ENCODE data around the gene GLP1R. TPM values are rescaled to one million over a fixed set of nuclear protein-coding genes. Genes with fewer than 3 reads are reported as not detected.
A peak's percentile ranks its signal among the peaks of the same experiment; 100 is the strongest.

The GLP1R gene
- total RNA-seq, 1 donor from 2014 or later = 4.3 TPM

DNA sequence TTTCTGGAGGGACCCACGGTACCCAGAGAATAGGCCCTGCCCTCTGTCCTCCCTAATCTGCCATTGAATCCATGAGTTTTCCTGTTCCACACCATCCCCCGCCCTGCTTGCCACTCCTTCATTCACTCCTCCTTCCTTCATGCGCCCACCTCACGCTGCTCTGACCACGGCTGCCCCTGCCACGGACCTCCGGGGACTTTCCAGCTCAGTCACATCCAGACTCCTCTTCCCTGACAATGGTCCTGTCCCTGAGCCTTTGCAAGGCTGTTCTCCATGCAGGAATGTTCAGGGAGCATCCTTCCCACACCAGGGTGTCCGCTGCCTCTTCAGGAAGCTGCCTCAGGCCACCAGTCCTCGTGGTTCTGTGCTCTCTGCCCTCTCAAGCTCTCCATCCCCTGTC, 25.9 kb downstream of the GLP1R start:
- Mint-ChIP-seq H3K4me1 (ENCODE audit: unreplicated experiment) (peaks cover 5% of the 10 kb centered on the region), H3K9me3 (no peaks in the 10 kb centered on the region), H3K27ac (no peak overlapping the region), H3K4me3 (no peak overlapping the region), H3K27me3 (peaks cover 2% of the 10 kb centered on the region), H3K36me3 (no peaks in the 10 kb centered on the region)
- no peak for DNase-seq (ENCODE audit: extremely low spot score, unreplicated experiment)
- TF ChIP-seq, protein P1, sequence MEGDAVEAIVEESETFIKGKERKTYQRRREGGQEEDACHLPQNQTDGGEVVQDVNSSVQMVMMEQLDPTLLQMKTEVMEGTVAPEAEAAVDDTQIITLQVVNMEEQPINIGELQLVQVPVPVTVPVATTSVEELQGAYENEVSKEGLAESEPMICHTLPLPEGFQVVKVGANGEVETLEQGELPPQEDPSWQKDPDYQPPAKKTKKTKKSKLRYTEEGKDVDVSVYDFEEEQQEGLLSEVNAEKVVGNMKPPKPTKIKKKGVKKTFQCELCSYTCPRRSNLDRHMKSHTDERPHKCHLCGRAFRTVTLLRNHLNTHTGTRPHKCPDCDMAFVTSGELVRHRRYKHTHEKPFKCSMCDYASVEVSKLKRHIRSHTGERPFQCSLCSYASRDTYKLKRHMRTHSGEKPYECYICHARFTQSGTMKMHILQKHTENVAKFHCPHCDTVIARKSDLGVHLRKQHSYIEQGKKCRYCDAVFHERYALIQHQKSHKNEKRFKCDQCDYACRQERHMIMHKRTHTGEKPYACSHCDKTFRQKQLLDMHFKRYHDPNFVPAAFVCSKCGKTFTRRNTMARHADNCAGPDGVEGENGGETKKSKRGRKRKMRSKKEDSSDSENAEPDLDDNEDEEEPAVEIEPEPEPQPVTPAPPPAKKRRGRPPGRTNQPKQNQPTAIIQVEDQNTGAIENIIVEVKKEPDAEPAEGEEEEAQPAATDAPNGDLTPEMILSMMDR (conservative IDR thresholded peaks at IDR 0.05) = no peak

DNA sequence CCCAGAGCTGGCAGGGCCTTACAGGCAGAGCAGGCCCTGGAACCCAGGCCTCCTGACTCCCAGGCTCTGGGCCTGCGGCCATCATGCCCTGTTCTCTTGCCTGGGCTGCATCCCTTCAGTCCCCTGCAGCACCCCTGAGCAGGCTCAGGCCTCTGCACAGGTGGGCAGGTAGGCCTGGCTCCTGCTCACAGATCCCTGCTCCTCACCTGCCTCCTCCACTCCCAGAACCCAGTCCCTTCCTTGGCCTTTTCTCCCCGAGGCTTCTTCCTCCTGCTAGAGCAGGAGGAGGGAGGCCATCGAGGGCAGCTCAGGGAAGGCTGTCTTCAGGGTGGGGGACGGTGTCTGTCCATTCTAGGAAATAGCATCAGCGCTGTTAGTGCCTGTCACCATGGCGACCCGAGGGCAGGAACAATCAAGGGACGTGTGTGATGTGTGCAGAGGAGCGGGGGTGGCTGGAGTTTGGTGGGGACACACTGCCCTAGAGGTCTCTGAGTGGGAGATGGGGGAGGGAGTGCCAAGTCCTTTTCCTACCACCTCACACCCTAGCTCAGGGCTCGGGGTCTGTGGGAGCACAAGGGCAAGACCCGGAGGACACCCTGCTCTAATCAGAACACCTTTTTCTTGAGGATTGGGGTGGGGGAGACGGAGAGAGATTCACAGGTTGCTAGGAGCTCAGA, 26.6 kb downstream of the GLP1R start:
- Mint-ChIP-seq H3K4me1 (ENCODE audit: unreplicated experiment) (peaks cover 5% of the 10 kb centered on the region), H3K36me3 (no peaks in the 10 kb centered on the region), H3K27ac (no peak overlapping the region), H3K9me3 (no peaks in the 10 kb centered on the region), H3K4me3 (no peak overlapping the region), H3K27me3 (no peaks in the 10 kb centered on the region)
- TF ChIP-seq, protein P1 (conservative IDR thresholded peaks at IDR 0.05) = no peak
- no peak for DNase-seq (ENCODE audit: extremely low spot score, unreplicated experiment)

DNA sequence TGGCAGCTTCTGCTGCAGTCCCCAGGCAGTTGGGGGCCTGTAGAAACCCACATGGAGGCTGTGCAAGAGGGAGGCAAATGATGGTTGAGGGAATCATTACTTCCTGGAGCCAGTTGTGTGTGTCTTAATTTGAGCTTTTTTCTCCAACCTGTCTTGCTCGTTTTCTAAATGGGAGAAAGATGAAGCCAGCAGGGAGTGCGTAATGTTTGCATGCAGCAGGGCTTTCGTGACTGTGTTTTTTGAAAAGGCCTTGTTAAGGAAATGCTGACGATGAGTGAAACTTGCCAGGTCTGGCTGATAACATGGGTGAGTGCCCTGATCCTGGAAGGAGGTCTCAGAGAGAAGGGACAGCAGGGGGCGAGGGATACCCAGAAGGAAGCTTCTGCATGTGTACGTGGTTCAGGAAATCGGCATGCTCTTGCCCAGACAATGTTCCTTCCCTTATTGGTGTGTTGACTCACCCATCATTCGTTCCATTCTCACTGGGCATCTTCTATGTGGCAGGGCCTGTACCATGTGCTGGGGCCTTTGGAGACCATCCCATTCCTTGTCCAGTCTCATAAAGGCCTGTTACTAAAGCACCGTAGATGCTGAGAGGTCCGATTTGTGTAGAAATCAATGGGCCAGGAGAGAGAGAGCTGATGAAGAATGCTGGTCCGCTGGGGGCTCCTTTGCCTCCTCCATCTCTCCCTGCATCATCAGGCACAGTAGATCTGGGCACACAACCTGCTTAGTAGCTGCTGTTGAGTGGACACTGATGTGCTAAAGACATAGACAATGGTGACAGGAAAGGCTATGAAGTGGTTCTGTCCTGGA, 27.4 kb downstream of the GLP1R start:
- TF ChIP-seq, protein P1 (conservative IDR thresholded peaks at IDR 0.05) = no peak
- DNase-seq (ENCODE audit: extremely low spot score, unreplicated experiment) = no peak
- Mint-ChIP-seq H3K27me3 (no peaks in the 10 kb centered on the region), H3K4me3 (no peak overlapping the region), H3K27ac (no peak overlapping the region), H3K4me1 (ENCODE audit: unreplicated experiment) (peaks cover 5% of the 10 kb centered on the region), H3K36me3 (no peaks in the 10 kb centered on the region), H3K9me3 (no peaks in the 10 kb centered on the region)

DNA sequence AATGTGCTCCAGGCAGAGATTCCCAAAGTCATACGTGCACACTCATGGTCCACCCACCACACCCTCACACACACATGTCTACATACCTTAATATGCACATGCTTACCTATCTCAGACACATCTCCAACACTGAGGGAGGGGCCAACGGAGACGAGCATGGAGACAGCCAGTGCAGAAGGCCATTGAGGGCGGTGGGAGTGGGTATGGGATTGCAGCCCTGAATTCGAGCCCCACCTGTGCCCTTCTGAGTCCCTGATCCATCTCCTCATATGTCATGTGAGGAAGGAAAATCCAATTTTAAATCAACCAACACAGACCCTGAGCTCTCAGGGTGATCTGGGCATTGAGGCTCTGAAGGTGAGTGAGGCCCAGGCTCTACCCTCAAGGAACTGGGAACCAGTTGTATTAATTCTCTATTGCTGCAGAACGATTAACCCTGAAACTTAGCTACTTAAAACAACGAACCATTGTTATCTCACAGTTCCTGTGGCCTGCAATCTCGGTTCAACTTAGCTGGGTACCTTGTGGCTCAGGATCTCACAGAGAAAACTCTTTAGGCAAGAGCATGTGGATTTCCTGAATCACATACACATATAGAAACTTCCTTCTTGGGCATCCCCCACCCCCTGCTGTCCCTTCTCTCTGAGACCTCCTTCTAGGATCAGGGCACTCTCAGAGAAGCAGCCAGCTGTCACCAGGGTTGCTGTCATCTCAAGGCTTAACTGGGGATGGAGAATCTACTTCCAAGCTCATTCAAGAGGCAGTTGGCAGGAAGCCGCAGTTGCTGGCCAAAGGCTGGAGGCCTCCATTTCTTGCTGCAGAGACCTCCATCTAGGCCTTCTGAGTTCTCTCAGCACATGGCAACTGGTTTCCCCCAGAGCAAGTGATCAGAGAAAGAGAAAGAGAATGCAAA, 28.3 kb downstream of the GLP1R start:
- H3K27ac Mint-ChIP-seq = no peak overlapping the region
- H3K4me1 Mint-ChIP-seq (ENCODE audit: unreplicated experiment) = peaks cover 5% of the 10 kb centered on the region
- DNase-seq (ENCODE audit: extremely low spot score, unreplicated experiment) = peak; percentile 42
- H3K36me3 Mint-ChIP-seq = no peaks in the 10 kb centered on the region
- H3K27me3 Mint-ChIP-seq = no peaks in the 10 kb centered on the region
- no peak overlapping the region for H3K4me3 Mint-ChIP-seq
- TF ChIP-seq, protein P1 (conservative IDR thresholded peaks at IDR 0.05) = no peak
- no peaks in the 10 kb centered on the region for H3K9me3 Mint-ChIP-seq

DNA sequence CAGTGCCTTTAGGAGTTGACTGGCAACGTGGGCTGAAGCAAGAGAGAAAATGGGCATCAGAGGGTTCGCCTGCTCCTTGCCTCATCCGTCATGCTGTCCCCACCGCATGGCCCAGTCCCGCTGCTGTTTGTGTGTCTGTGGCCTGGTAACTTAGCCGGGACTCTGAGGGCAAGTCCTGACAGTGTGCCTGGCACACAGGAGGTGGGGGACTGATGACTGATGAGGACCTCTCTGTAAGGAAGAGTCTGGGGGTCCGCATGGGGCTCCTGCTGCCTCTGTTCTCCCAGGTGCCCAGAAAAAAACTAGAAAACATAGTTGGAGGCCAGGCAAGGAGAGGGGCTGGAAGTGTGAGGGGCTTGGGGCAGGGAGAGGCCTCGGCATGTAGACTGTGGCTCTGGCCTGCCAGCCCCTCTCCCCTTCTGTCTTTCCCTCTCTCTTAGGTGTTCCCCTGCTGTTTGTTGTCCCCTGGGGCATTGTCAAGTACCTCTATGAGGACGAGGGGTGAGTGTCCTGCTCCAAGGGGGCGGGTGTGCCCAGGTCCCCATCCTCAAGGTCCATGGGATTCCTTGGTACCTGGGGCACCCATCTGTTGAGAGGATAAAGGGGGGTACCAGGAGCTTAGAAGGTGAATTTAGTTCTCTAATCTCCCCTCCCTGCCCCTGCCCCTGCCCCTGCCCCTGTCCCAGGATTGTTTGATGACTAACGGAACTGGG, 29.5 kb downstream of the GLP1R start:
- DNase-seq (ENCODE audit: extremely low spot score, unreplicated experiment) = no peak
- H3K27me3 Mint-ChIP-seq = no peaks in the 10 kb centered on the region

More for the DNA sequence above, 29.5 kb downstream of the GLP1R start:
- Mint-ChIP-seq H3K27ac (no peak overlapping the region), H3K4me3 (no peak overlapping the region), H3K9me3 (no peaks in the 10 kb centered on the region), H3K4me1 (ENCODE audit: unreplicated experiment) (peaks cover 5% of the 10 kb centered on the region), H3K36me3 (no peaks in the 10 kb centered on the region)
- TF ChIP-seq, protein P1 (conservative IDR thresholded peaks at IDR 0.05) = no peak
